Measurements from ENCODE around the gene NEO1. TPM values are rescaled to one million over a fixed set of nuclear protein-coding genes. Genes with fewer than 3 reads are reported as not detected.

Gene NEO1
- total RNA-seq, 2 donors from 2014 or later = 3.6 to 8.0 TPM

- Mint-ChIP-seq H3K9me3 (no peaks in the 10 kb centered on the region), H3K27ac (no peak overlapping the region), H3K4me1 (ENCODE audit: low read depth in 2 of 2) (no peaks in the 10 kb centered on the region), H3K36me3 (no peaks in the 10 kb centered on the region), H3K4me3 (no peak overlapping the region), H3K27me3 (peaks cover 0 to 6% of the 10 kb centered on the region in 2 donors)
- no peak for ATAC-seq
- DNase-seq (ENCODE audit: low spot score) = no peak
Measured at GRCh38 chr15:73074241-73074640, 22.0 kb downstream of the NEO1 start.

GRCh38 chr15:73075160-73075859 lies 23.0 kb downstream of the NEO1 start:
- ATAC-seq (no peak), DNase-seq (ENCODE audit: low spot score) (no peak)
- H3K4me1 Mint-ChIP-seq (ENCODE audit: low read depth in 2 of 2) = no peaks in the 10 kb centered on the region
- no peak overlapping the region for H3K27ac Mint-ChIP-seq
- no peaks in the 10 kb centered on the region for H3K36me3 Mint-ChIP-seq
- H3K9me3 Mint-ChIP-seq = no peaks in the 10 kb centered on the region
- peaks cover 0 to 3% of the 10 kb centered on the region in 2 donors for H3K27me3 Mint-ChIP-seq
- no peak overlapping the region for H3K4me3 Mint-ChIP-seq

GRCh38 chr15:73078291-73078690 lies 26.0 kb downstream of the NEO1 start:
- no peaks in the 10 kb centered on the region for H3K36me3 Mint-ChIP-seq
- no peak overlapping the region for H3K27ac Mint-ChIP-seq
- no peaks in the 10 kb centered on the region for H3K9me3 Mint-ChIP-seq
- peaks cover 0 to 3% of the 10 kb centered on the region in 2 donors for H3K27me3 Mint-ChIP-seq
- ATAC-seq = no peak
- H3K4me1 Mint-ChIP-seq (ENCODE audit: low read depth in 2 of 2) = no peaks in the 10 kb centered on the region
- H3K4me3 Mint-ChIP-seq = no peak overlapping the region
- no peak for DNase-seq (ENCODE audit: low spot score)

GRCh38 chr15:73078722-73079121 lies 26.5 kb downstream of the NEO1 start:
- no peak for ATAC-seq
- Mint-ChIP-seq H3K4me3 (no peak overlapping the region), H3K27ac (no peak overlapping the region), H3K36me3 (no peaks in the 10 kb centered on the region), H3K4me1 (ENCODE audit: low read depth in 2 of 2) (no peaks in the 10 kb centered on the region), H3K9me3 (no peaks in the 10 kb centered on the region), H3K27me3 (peaks cover 0 to 3% of the 10 kb centered on the region in 2 donors)
- DNase-seq (ENCODE audit: low spot score) = no peak

- H3K27me3 Mint-ChIP-seq = peaks cover 0 to 5% of the 10 kb centered on the region in 2 donors
- H3K36me3 Mint-ChIP-seq = no peaks in the 10 kb centered on the region
- ATAC-seq (no peak), DNase-seq (ENCODE audit: low spot score) (no peak)
- no peak overlapping the region for H3K4me3 Mint-ChIP-seq
- H3K27ac Mint-ChIP-seq = no peak overlapping the region
- no peaks in the 10 kb centered on the region for H3K4me1 Mint-ChIP-seq (ENCODE audit: low read depth in 2 of 2)
- H3K9me3 Mint-ChIP-seq = no peaks in the 10 kb centered on the region
Measured at GRCh38 chr15:73079565-73079964, 27.3 kb downstream of the NEO1 start.

GRCh38 chr15:73081321-73081958 lies 29.2 kb downstream of the NEO1 start:
- H3K4me3 Mint-ChIP-seq = no peak overlapping the region
- H3K27me3 Mint-ChIP-seq = peaks cover 0 to 5% of the 10 kb centered on the region in 2 donors
- no peaks in the 10 kb centered on the region for H3K9me3 Mint-ChIP-seq
- ATAC-seq (no peak), DNase-seq (ENCODE audit: low spot score) (no peak)
- no peak overlapping the region for H3K27ac Mint-ChIP-seq
- no peaks in the 10 kb centered on the region for H3K36me3 Mint-ChIP-seq
- H3K4me1 Mint-ChIP-seq (ENCODE audit: low read depth in 2 of 2) = no peaks in the 10 kb centered on the region

GRCh38 chr15:73082812-73083211 lies 30.5 kb downstream of the NEO1 start:
- H3K4me3 Mint-ChIP-seq = no peak overlapping the region
- no peak overlapping the region for H3K27ac Mint-ChIP-seq
- peaks cover 8 to 10% of the 10 kb centered on the region in 2 donors for H3K27me3 Mint-ChIP-seq
- H3K4me1 Mint-ChIP-seq (ENCODE audit: low read depth in 2 of 2) = peaks cover 3 to 8% of the 10 kb centered on the region in 2 donors
- no peak for DNase-seq (ENCODE audit: low spot score)
- ATAC-seq = no peak
- H3K9me3 Mint-ChIP-seq = no peaks in the 10 kb centered on the region
- no peaks in the 10 kb centered on the region for H3K36me3 Mint-ChIP-seq

GRCh38 chr15:73087098-73087497 lies 34.8 kb downstream of the NEO1 start:
- Mint-ChIP-seq H3K4me1 (ENCODE audit: low read depth in 2 of 2) (peaks cover 3 to 8% of the 10 kb centered on the region in 2 donors), H3K36me3 (no peaks in the 10 kb centered on the region), H3K27ac (no peak overlapping the region), H3K9me3 (no peaks in the 10 kb centered on the region), H3K4me3 (no peak overlapping the region), H3K27me3 (peaks cover 17 to 21% of the 10 kb centered on the region in 2 donors)
- ATAC-seq = no peak
- DNase-seq (ENCODE audit: low spot score) = no peak

GRCh38 chr15:73105064-73105463 lies 52.8 kb downstream of the NEO1 start:
- H3K4me3 Mint-ChIP-seq = no peak overlapping the region
- DNase-seq (ENCODE audit: low spot score) (no peak), ATAC-seq (no peak)
- peaks cover 0 to 6% of the 10 kb centered on the region in 2 donors for H3K4me1 Mint-ChIP-seq (ENCODE audit: low read depth in 2 of 2)
- H3K36me3 Mint-ChIP-seq = no peaks in the 10 kb centered on the region
- no peaks in the 10 kb centered on the region for H3K9me3 Mint-ChIP-seq
- H3K27me3 Mint-ChIP-seq = peaks cover 5 to 13% of the 10 kb centered on the region in 2 donors
- H3K27ac Mint-ChIP-seq = no peak overlapping the region

- no peak for ATAC-seq
Measured at GRCh38 chr15:73108676-73109075, 56.4 kb downstream of the NEO1 start.

GRCh38 chr15:73109765-73110164 lies 57.5 kb downstream of the NEO1 start:
- ATAC-seq (no peak), DNase-seq (ENCODE audit: low spot score) (no peak)
- H3K27me3 Mint-ChIP-seq = peaks cover 5 to 25% of the 10 kb centered on the region in 2 donors
- no peak overlapping the region for H3K27ac Mint-ChIP-seq
- no peak overlapping the region for H3K4me3 Mint-ChIP-seq
- H3K4me1 Mint-ChIP-seq (ENCODE audit: low read depth in 2 of 2) = peaks cover 0 to 6% of the 10 kb centered on the region in 2 donors
- no peaks in the 10 kb centered on the region for H3K36me3 Mint-ChIP-seq
- H3K9me3 Mint-ChIP-seq = no peaks in the 10 kb centered on the region

More at GRCh38 chr15:73108676-73109075, 56.4 kb downstream of the NEO1 start:
- Mint-ChIP-seq H3K9me3 (no peaks in the 10 kb centered on the region), H3K4me1 (ENCODE audit: low read depth in 2 of 2) (peaks cover 0 to 6% of the 10 kb centered on the region in 2 donors), H3K36me3 (no peaks in the 10 kb centered on the region), H3K27me3 (peaks cover 5 to 25% of the 10 kb centered on the region in 2 donors), H3K4me3 (no peak overlapping the region), H3K27ac (no peak overlapping the region)
- no peak for DNase-seq (ENCODE audit: low spot score)

- H3K27ac Mint-ChIP-seq = no peak overlapping the region
Measured at GRCh38 chr15:73110201-73110600, 57.9 kb downstream of the NEO1 start.

GRCh38 chr15:73114064-73114463 lies 61.8 kb downstream of the NEO1 start:
- Mint-ChIP-seq H3K4me3 (no peak overlapping the region), H3K36me3 (no peaks in the 10 kb centered on the region), H3K9me3 (no peaks in the 10 kb centered on the region), H3K4me1 (ENCODE audit: low read depth in 2 of 2) (peaks cover 0 to 5% of the 10 kb centered on the region in 2 donors), H3K27me3 (peaks cover 0 to 19% of the 10 kb centered on the region in 2 donors), H3K27ac (no peak overlapping the region)
- DNase-seq (ENCODE audit: low spot score) = no peak
- no peak for ATAC-seq

More at GRCh38 chr15:73110201-73110600, 57.9 kb downstream of the NEO1 start:
- H3K9me3 Mint-ChIP-seq = no peaks in the 10 kb centered on the region
- H3K4me3 Mint-ChIP-seq = no peak overlapping the region
- no peaks in the 10 kb centered on the region for H3K36me3 Mint-ChIP-seq
- DNase-seq (ENCODE audit: low spot score) = no peak
- peaks cover 0 to 6% of the 10 kb centered on the region in 2 donors for H3K4me1 Mint-ChIP-seq (ENCODE audit: low read depth in 2 of 2)
- peaks cover 5 to 25% of the 10 kb centered on the region in 2 donors for H3K27me3 Mint-ChIP-seq
- ATAC-seq = no peak

GRCh38 chr15:73116164-73116563 lies 63.9 kb downstream of the NEO1 start:
- DNase-seq (ENCODE audit: low spot score) = no peak
- ATAC-seq = no peak
- Mint-ChIP-seq H3K9me3 (no peaks in the 10 kb centered on the region), H3K27me3 (peaks cover 0 to 8% of the 10 kb centered on the region in 2 donors), H3K4me1 (ENCODE audit: low read depth in 2 of 2) (peaks cover 0 to 5% of the 10 kb centered on the region in 2 donors), H3K27ac (no peak overlapping the region), H3K36me3 (no peaks in the 10 kb centered on the region), H3K4me3 (no peak overlapping the region)
